ENCODE measurements around the gene GRM2. TPM values are rescaled to one million over a fixed set of nuclear protein-coding genes. Genes with fewer than 3 reads are reported as not detected.

The GRM2 gene
- total RNA-seq, 4 donors from 2014 or later, result 0.30 to 1.8 (median 0.48) TPM; not detected in 1

DNA sequence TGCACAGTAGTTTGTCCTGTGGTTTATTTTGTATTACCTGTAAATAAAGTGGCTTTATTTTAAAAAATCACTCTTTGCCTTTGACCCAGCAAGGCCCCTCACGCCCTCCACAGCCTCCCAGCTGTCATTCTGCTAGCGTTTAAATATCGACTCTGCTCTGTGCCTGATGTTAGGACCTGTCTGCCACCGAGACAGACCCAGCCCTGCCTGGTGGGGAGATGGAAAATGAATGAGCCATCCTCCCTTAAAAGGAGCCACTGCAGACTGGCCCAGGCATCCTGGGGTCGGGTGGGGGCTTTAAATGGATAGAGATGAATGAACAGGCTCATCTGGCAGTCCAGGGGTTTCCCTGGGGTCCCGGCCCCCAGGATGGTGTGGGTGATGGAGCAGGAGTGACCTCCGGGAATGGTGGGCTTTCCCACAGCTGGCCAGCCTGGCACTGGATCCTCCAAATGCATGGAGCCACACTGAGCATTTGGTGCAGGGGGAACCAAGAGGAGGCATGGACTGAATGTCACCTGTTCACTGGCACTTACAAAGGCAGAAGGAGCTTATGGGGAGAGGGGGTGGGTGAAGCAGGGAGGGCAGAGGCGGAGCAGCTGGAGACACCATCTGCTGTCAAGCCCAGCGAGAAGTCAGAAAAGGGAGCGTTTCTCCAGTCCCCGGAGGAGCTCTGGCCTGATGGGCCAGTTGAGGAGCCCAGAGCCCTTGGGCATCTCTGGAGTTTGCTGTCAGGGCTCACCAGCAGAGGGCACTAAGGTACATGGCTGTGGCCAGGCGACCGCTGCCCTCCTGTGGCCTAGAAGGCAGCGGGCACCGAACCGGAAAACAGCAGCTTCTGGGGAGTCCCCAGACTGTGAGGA, 11.9 kb downstream of the GRM2 start:
- intact Hi-C loops (cut with DNase I; ENCODE audit: low total_unique reads), result no loop called here
- no peak for DNase-seq
- H3K27me3 ChIP-seq, result no peaks in the 10 kb centered on the region
- no peaks in the 10 kb centered on the region for H3K36me3 ChIP-seq
- H3K9me3 ChIP-seq, result no peaks in the 10 kb centered on the region
- TF ChIP-seq, protein P1, sequence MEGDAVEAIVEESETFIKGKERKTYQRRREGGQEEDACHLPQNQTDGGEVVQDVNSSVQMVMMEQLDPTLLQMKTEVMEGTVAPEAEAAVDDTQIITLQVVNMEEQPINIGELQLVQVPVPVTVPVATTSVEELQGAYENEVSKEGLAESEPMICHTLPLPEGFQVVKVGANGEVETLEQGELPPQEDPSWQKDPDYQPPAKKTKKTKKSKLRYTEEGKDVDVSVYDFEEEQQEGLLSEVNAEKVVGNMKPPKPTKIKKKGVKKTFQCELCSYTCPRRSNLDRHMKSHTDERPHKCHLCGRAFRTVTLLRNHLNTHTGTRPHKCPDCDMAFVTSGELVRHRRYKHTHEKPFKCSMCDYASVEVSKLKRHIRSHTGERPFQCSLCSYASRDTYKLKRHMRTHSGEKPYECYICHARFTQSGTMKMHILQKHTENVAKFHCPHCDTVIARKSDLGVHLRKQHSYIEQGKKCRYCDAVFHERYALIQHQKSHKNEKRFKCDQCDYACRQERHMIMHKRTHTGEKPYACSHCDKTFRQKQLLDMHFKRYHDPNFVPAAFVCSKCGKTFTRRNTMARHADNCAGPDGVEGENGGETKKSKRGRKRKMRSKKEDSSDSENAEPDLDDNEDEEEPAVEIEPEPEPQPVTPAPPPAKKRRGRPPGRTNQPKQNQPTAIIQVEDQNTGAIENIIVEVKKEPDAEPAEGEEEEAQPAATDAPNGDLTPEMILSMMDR (IDR thresholded peaks at IDR 0.05), result peak in 2 of 4 experiments; percentile 19 to 31
- TF ChIP-seq POLR2A (IDR thresholded peaks at IDR 0.05), result no peak
- H3K27ac ChIP-seq, result no peak overlapping the region
- H3K4me3 ChIP-seq, result no peak overlapping the region
- no peaks in the 10 kb centered on the region for H3K4me1 ChIP-seq

DNA sequence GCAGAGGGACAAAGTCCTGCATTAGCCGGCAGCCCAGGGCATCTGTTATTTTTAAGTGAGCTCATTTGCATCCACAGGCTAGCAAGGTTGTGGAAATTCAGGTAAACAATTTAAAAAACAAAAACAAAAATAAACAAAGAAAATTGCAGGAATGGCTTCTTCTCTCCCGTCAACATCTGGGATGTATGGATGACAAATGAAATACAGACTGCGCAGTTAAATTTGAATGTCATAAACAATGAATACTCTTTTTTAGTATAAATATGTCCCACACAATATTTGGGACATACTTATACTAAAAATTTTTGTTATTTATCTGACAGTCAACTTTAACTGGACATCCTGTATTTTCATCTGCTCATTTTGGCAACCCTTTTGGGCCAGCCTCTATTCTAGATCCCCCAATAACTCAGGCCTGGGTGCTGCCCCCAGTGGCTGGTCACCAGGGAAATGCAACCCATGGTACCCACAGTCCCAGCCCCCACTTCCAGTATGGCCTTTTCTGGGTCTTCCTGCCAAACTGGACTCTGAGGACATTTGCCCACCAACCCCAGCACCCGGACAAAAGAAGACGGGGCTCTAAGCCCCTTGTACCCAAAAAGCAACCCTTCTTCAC, 12.7 kb downstream of the GRM2 start:
- intact Hi-C loops (cut with DNase I; ENCODE audit: low total_unique reads), result no loop called here
- DNase-seq, result no peak
- no peaks in the 10 kb centered on the region for H3K36me3 ChIP-seq
- H3K9me3 ChIP-seq, result no peaks in the 10 kb centered on the region
- H3K27me3 ChIP-seq, result no peaks in the 10 kb centered on the region
- TF ChIP-seq POLR2A (IDR thresholded peaks at IDR 0.05), result no peak
- TF ChIP-seq, protein P1 (IDR thresholded peaks at IDR 0.05), result no peak
- no peak overlapping the region for H3K27ac ChIP-seq
- H3K4me1 ChIP-seq, result no peaks in the 10 kb centered on the region
- H3K4me3 ChIP-seq, result no peak overlapping the region

DNA sequence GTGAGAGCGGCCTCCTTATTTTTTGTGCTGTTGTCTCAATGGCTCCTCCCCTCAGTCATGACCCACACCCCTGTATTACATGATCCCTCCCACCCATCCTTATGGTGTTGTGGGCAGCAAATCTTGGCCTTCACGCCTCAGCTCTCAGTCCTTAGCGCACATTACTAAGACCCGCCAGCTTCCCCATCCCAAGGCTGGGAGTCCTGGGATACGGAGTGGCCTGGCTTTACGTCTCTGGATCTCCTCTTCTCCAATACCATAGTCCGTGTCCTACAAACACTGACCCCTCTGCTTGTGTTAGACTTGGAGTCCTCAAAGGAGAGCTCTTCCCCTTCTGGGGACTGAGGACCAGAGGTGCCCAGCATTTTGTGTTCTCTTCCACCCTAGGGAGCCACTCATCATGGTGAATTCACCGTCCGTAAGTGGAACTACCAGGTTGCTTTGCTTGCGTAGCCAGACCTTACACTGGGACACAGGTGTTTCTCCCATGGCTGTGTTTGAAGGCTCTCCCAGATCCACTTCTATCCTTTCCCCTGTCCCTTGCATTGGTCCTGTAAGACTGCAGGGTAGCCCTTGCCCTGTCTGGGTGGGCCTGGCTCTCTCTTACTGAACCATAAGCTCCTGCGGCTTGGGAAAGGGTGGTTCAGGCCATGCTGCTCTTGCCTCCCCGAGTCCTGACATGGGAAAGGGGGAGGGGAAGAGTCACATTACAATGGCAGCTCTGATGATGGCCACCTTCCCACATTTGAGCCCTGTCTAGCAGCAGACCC, 13.6 kb downstream of the GRM2 start:
- no peaks in the 10 kb centered on the region for H3K4me1 ChIP-seq
- DNase-seq, result no peak
- H3K27ac ChIP-seq, result no peak overlapping the region
- intact Hi-C loops (cut with DNase I; ENCODE audit: low total_unique reads), result no loop called here
- no peaks in the 10 kb centered on the region for H3K9me3 ChIP-seq
- H3K27me3 ChIP-seq, result no peaks in the 10 kb centered on the region
- H3K36me3 ChIP-seq, result no peaks in the 10 kb centered on the region
- H3K4me3 ChIP-seq, result no peak overlapping the region
- TF ChIP-seq POLR2A (IDR thresholded peaks at IDR 0.05), result no peak
- TF ChIP-seq, protein P1 (IDR thresholded peaks at IDR 0.05), result no peak

DNA sequence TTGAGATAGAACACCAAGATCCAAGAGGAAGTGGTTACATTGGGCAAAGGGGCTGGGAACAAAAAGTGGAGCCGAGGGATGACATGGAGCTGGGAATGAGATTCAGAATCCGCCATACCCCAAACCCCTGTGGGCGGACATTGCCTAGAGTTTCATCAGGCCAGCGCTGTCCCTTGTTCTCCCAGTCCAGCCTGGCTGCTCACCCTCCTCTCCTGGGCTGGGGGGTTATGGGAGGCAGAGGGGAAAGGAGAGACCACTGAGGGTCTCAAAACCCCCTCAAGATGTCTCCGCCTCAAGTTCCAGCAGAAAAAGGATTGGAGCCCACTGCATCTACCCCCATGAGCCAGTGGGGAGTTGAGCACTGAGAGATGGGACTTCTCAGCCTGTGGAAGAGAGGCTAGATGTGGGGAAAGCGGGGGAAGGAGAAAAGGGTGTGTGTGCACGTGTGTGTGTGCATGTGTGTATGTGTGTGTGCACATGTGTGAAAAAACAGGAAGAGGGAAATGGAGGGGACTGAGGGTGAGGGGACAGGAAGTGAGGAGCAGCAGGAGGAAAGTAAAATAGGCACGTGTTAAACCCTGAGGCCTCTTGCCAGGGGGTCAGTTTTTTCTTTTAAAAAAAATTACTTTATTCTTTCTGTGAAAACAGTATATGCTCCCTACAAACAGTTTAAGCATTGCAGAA, 14.3 kb downstream of the GRM2 start:
- DNase-seq, result no peak
- Histone ChIP-seq H3K27ac (no peak overlapping the region), H3K4me1 (no peaks in the 10 kb centered on the region), H3K36me3 (no peaks in the 10 kb centered on the region), H3K4me3 (no peak overlapping the region), H3K27me3 (no peaks in the 10 kb centered on the region), H3K9me3 (no peaks in the 10 kb centered on the region)
- intact Hi-C loops (cut with DNase I; ENCODE audit: low total_unique reads), result no loop called here
- TF ChIP-seq, protein P1 (IDR thresholded peaks at IDR 0.05), result no peak
- no peak for TF ChIP-seq POLR2A (IDR thresholded peaks at IDR 0.05)

Measured in uterus (tissue), 4 donors.